BLaER1 treated with 17β-estradiol and CSF1 and Interleukin-3, amounts not matched to agents 10 nM and 100 nM (cell line): ENCODE data around the gene SHF.

ENCODE experiments used
- H3K27ac ChIP-seq, 11 experiments: shearing (Covaris generic); formaldehyde crosslinking; 2 replicates each; pipeline ENCODE4 v1.8.1; 2022
- H3K27me3 ChIP-seq, 11 experiments: shearing (Covaris generic); formaldehyde crosslinking; 2 replicates each; pipeline ENCODE4 v1.8.1; 2022
- H3K36me3 ChIP-seq, 11 experiments: shearing (Covaris generic); formaldehyde crosslinking; 2 replicates each; pipeline ENCODE4 v1.8.1; 2022
- H3K4me1 ChIP-seq, 10 experiments: shearing (Covaris generic); formaldehyde crosslinking; 2 replicates each; pipeline ENCODE4 v1.8.1; 2022
- H3K4me2 ChIP-seq, 11 experiments: shearing (Covaris generic); formaldehyde crosslinking; 2 replicates each; pipeline ENCODE4 v1.8.1; 2022
- H3K4me3 ChIP-seq, 10 experiments: shearing (Covaris generic); formaldehyde crosslinking; 2 replicates each; pipeline ENCODE4 v1.8.1; 2022
- H3K9ac ChIP-seq, 11 experiments: shearing (Covaris generic); formaldehyde crosslinking; 2 replicates each; pipeline ENCODE4 v1.8.1; 2022
- H3K9me3 ChIP-seq, 11 experiments: shearing (Covaris generic); formaldehyde crosslinking; replicated peaks in 1 of 11; 2 replicates each; pipeline ENCODE4 v1.8.1; 2022
- H4K20me1 ChIP-seq, 11 experiments: shearing (Covaris generic); formaldehyde crosslinking; 2 replicates each; pipeline ENCODE4 v1.8.1; 2022
- Cebpa-rat ChIP-seq, 11 experiments: shearing (Covaris generic); IDR thresholded peaks; 2 replicates each; pipeline ENCODE4 v1.8.1; 2022

Gene SHF

DNA sequence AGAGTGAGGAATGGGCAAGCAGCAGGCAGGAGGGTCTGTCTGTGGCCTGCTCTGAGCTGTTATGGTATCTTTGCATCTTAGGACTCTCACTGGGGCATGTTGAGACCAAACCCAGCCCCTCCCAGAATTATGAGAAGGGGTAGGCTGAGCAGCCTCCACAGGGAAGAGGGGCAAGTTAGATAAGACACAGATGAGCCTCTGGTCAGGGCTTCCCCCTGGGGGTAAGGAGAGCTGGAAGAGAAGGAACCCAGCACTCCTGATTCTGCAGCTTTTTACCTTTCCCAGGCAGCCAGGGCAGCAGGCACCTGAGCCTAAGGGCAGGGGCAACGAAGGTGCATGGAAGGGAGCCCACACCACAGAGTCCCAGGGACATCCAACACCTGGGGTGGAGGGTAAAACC is 38.7 kb downstream of the SHF start:
- H3K4me1 ChIP-seq, result peaks cover 0 to 7% (median 6%) of the 10 kb centered on the region in 10 experiments; a peak in 14 of 20 replicates
- no peak for TF ChIP-seq Cebpa-rat (IDR thresholded peaks at IDR 0.05)

DNA sequence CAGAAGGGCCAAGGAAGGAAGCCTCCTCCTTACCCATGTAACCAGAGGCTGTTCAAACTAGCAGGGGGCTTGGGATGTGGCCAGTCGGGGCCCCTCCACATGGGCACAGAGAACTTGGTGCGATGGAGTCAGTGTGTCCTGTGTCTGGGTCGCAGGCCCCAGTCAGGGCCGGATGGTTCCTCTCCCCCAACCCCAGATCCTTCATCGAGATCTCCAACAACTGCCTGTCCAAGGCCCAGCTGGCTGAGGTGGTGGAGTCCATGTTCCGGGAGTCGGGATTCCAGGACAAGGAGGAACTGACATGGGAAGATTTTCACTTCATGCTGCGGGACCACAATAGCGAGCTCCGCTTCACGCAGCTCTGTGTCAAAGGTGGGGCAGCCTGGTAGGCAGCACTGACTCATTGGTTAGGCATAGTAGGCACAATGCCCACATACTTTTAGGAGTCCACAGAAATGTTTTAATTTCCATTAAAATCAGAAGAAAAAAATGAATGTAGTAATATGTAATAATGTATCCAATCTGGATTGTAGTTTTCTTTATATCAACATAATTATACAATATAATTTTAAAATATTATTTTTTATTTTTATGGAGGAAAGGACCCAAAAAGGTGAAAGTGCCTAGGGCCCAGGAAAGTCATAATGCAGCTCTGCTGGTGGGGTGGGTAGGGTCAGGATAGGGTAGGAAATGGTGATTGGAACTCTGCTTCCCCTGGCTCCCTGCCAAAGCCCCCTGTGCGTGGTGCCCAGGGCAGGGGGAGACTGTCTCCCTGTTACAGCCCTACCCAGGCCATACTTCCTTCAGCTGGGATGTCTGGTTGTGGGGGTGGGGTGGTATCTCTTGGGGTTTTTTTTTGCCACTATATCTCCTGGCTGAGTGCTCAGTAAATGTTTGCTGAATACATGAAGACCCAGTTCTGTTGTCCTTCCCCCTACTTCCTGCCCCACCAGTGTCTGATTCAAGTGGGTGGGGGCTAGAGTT is 39.4 kb downstream of the SHF start:
- Histone ChIP-seq H3K36me3 (peaks cover 0 to 10% (median 0%) of the 10 kb centered on the region in 11 experiments; a peak in 5 of 22 replicates), H4K20me1 (no peaks in the 10 kb centered on the region; a peak in 1 of 22 replicates), H3K9ac (no peak overlapping the region), H3K4me2 (peak overlapping the region in 6 of 11 experiments; percentile 18 to 37 (median 22); a peak in 4 of 22 replicates), H3K27ac (no peak overlapping the region), H3K4me1 (peaks cover 0 to 9% (median 6%) of the 10 kb centered on the region in 10 experiments; a peak in 14 of 20 replicates), H3K9me3 (no peaks in the 10 kb centered on the region), H3K4me3 (no peak overlapping the region), H3K27me3 (no peaks in the 10 kb centered on the region)
- no peak for TF ChIP-seq Cebpa-rat (IDR thresholded peaks at IDR 0.05)

More for the DNA sequence above, 38.7 kb downstream of the SHF start:
- Histone ChIP-seq H3K4me2 (peak overlapping the region in 6 of 11 experiments; percentile 18 to 37 (median 22); a peak in 4 of 22 replicates), H3K9me3 (no peaks in the 10 kb centered on the region), H3K4me3 (no peak overlapping the region), H3K9ac (no peak overlapping the region), H4K20me1 (no peaks in the 10 kb centered on the region; a peak in 1 of 22 replicates), H3K27ac (no peak overlapping the region), H3K27me3 (no peaks in the 10 kb centered on the region), H3K36me3 (peaks cover 0 to 10% (median 0%) of the 10 kb centered on the region in 11 experiments; a peak in 5 of 22 replicates)

DNA sequence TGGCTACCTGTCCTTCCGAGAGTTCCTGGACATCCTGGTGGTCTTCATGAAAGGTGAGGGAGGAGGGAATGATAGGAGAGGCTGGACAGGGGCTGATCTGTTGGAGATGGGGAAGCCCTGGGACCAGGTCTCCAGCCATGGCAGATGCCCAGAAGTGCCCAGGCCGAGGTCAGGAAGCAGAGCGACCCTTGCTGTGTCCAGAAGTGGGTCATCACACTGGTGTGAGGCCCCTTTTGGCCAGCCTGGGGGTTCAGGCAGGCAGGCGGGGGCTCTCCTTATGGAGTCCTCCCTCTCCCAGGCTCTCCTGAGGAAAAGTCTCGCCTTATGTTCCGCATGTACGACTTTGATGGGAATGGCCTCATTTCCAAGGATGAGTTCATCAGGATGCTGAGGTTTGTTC is 40.2 kb downstream of the SHF start:
- Histone ChIP-seq H3K4me1 (peaks cover 0 to 17% (median 12%) of the 10 kb centered on the region in 10 experiments; a peak in 15 of 20 replicates), H3K27me3 (no peaks in the 10 kb centered on the region), H3K9me3 (no peaks in the 10 kb centered on the region), H4K20me1 (no peaks in the 10 kb centered on the region; a peak in 1 of 22 replicates), H3K36me3 (peaks cover 0 to 9% (median 0%) of the 10 kb centered on the region in 11 experiments; a peak in 5 of 22 replicates), H3K4me3 (no peak overlapping the region), H3K27ac (no peak overlapping the region), H3K9ac (no peak overlapping the region), H3K4me2 (no peak overlapping the region)
- TF ChIP-seq Cebpa-rat (IDR thresholded peaks at IDR 0.05), result no peak

DNA sequence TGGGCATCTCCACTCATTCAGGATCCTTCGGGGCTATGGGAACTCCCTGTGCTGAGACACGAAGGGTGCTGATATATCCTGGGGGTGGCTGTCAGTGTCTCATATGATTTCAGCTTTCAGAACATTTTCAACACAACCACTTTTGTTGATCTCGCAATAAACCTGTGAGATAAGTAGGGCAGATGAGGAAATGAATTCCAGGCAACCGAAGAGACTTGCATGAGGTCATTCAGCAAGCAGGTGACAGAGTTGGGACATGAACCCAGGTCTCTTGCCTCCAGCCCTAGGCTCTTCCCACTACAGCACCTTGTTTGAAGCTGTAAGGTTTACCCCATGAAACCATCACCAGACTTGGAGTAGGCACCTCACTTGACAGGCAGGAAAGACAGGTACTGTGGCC is 41.4 kb downstream of the SHF start:
- no peak for TF ChIP-seq Cebpa-rat (IDR thresholded peaks at IDR 0.05)
- no peaks in the 10 kb centered on the region for H3K9me3 ChIP-seq
- H3K4me1 ChIP-seq, result peaks cover 4 to 28% (median 24%) of the 10 kb centered on the region in 10 experiments; a peak in 19 of 20 replicates
- H4K20me1 ChIP-seq, result no peaks in the 10 kb centered on the region; a peak in 1 of 22 replicates
- no peaks in the 10 kb centered on the region for H3K27me3 ChIP-seq
- H3K9ac ChIP-seq, result no peak overlapping the region
- no peak overlapping the region for H3K4me2 ChIP-seq
- no peak overlapping the region for H3K27ac ChIP-seq
- no peak overlapping the region for H3K4me3 ChIP-seq
- H3K36me3 ChIP-seq, result no peaks in the 10 kb centered on the region; a peak in 1 of 22 replicates

DNA sequence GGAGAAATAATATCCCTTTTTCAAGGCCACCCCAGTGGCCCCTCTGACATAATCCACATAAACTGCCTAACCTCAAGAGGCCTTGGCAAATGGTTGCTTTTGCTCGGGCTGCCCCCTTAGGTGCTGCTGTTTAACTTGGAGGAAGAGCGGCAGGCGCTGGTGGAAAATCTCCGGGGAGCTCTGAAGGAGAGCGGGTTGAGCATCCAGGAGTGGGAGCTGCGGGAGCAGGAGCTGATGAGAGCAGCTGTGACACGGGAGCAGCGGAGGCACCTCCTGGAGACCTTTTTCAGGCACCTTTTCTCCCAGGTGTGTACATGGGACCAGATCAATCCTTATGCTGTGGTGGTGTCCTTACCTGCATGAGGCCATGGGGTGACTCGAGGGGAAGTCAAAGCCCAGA is 43.0 kb downstream of the SHF start:
- TF ChIP-seq Cebpa-rat (IDR thresholded peaks at IDR 0.05), result no peak
- no peak overlapping the region for H3K9ac ChIP-seq

DNA sequence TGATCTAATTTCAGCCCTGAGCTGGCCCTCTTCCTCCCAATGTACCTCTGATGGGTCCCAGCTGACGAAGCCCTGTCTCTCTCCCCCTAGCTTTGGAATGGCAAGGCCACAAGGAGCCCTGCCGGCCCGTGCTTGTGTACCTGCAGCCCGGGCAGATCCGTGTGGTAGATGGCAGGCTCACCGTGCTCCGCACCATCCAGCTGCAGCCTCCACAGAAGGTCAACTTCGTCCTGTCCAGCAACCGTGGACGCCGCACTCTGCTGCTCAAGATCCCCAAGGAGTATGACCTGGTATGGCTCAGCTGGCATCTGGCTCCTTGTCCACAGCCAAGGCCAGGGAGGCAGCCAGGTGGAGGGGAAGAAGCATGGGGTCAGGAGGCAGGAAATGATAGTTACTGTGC is 43.8 kb downstream of the SHF start:
- peaks cover 4 to 33% (median 26%) of the 10 kb centered on the region in 10 experiments; a peak in 19 of 20 replicates for H3K4me1 ChIP-seq
- no peaks in the 10 kb centered on the region for H3K27me3 ChIP-seq
- H3K4me2 ChIP-seq, result no peak overlapping the region
- no peaks in the 10 kb centered on the region for H4K20me1 ChIP-seq
- H3K9me3 ChIP-seq, result no peaks in the 10 kb centered on the region
- H3K36me3 ChIP-seq, result no peaks in the 10 kb centered on the region
- H3K27ac ChIP-seq, result no peak overlapping the region
- no peak overlapping the region for H3K9ac ChIP-seq
- H3K4me3 ChIP-seq, result no peak overlapping the region
- no peak for TF ChIP-seq Cebpa-rat (IDR thresholded peaks at IDR 0.05)

More for the DNA sequence above, 43.0 kb downstream of the SHF start:
- no peak overlapping the region for H3K27ac ChIP-seq
- H4K20me1 ChIP-seq, result no peaks in the 10 kb centered on the region
- peaks cover 4 to 35% (median 28%) of the 10 kb centered on the region in 10 experiments; a peak in 19 of 20 replicates for H3K4me1 ChIP-seq
- no peaks in the 10 kb centered on the region for H3K36me3 ChIP-seq
- no peak overlapping the region for H3K4me3 ChIP-seq
- H3K9me3 ChIP-seq, result no peaks in the 10 kb centered on the region
- H3K27me3 ChIP-seq, result no peaks in the 10 kb centered on the region
- no peak overlapping the region for H3K4me2 ChIP-seq

DNA sequence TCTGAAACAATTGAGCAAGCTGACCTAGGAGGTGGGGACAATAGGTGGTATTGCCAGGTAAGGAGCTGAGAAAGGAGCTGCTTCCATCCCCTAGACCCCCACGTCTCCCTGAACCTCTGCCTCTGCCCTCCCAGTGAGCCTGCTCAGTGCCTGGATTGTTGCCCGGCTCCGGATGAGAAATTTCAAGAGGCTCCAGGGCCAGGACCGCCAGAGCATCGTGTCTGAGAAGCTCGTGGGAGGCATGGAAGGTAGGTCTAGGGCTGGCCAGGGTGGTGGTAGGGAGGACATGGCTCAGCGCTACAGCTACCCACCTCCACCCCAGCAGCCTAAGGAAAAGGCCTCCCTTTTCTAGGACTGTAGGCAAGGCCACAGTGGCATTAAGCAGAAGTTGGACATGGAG is 44.7 kb downstream of the SHF start:
- no peak for TF ChIP-seq Cebpa-rat (IDR thresholded peaks at IDR 0.05)
- H3K4me1 ChIP-seq, result peaks cover 4 to 28% (median 21%) of the 10 kb centered on the region in 10 experiments; a peak in 19 of 20 replicates
- no peaks in the 10 kb centered on the region for H3K36me3 ChIP-seq
- no peaks in the 10 kb centered on the region for H3K9me3 ChIP-seq
- H3K27ac ChIP-seq, result peak overlapping the region in 1 of 11 experiments; percentile 8; a peak in 1 of 22 replicates
- H4K20me1 ChIP-seq, result no peaks in the 10 kb centered on the region
- no peaks in the 10 kb centered on the region for H3K27me3 ChIP-seq
- no peak overlapping the region for H3K4me3 ChIP-seq
- no peak overlapping the region for H3K9ac ChIP-seq
- H3K4me2 ChIP-seq, result peak overlapping the region in 8 of 11 experiments; percentile 57 to 73 (median 70); a peak in 13 of 22 replicates

DNA sequence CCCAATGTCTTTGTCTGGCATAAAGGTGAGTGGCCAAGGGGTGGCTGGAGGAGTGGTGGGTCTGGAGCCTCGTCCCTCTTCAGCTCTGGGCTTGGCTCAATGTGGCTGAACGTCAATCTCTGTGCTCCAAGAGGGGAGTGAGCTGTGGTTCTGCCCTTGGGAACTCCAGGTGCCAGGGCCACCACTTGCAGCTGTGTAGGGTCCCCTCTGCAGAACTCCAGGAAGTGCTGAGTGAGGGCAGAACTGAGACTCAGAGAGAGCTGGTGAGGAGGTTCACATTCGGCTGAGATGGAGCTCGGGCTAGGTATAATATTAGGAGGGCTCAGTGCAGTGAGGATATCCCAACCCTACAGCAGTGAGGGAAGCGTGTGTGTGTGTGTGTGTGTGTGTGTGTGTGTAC is 46.4 kb downstream of the SHF start:
- TF ChIP-seq Cebpa-rat (IDR thresholded peaks at IDR 0.05), result no peak
- H4K20me1 ChIP-seq, result no peaks in the 10 kb centered on the region
- peak overlapping the region in 9 of 11 experiments; percentile 31 to 73 (median 70); a peak in 16 of 22 replicates for H3K4me2 ChIP-seq
- no peaks in the 10 kb centered on the region for H3K36me3 ChIP-seq
- no peak overlapping the region for H3K4me3 ChIP-seq
- no peaks in the 10 kb centered on the region for H3K9me3 ChIP-seq
- no peaks in the 10 kb centered on the region for H3K27me3 ChIP-seq
- peak overlapping the region in 1 of 11 experiments; percentile 34; a peak in 1 of 22 replicates for H3K27ac ChIP-seq
- peak overlapping the region in 2 of 11 experiments; percentile 6 to 10; a peak in 2 of 22 replicates for H3K9ac ChIP-seq
- peaks cover 4 to 33% (median 22%) of the 10 kb centered on the region in 10 experiments; a peak in 19 of 20 replicates for H3K4me1 ChIP-seq
